ENCODE data around the gene HCN3. TPM values are rescaled to one million over a fixed set of nuclear protein-coding genes. Genes with fewer than 3 reads are reported as not detected.

Gene HCN3
- total RNA-seq, 1 experiment from 2014 or later = 7.3 TPM

DNA sequence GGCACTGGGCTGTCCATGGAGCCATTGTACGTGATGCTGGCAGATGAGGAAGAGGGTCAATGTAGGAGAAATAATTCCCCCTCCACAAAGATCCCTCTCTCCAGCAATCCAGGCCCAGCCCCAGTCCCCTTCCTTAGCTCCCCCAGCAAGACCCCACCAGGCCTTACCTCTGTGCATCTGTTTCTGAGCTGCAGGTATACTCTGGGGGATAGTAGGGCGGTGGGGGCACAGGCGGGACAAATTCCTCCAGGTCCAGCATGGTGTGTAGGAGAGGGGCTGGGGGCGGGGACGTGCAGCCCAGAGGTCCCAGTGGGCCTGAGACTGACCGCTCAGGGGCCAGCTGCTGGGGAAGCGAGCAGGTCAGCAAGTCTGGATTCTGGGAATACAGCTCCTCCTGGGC lies 25.7 kb upstream of the HCN3 start (continued):
- TF ChIP-seq JAZF1 (CRISPR knock-in tag; IDR thresholded peaks at IDR 0.05) = no peak
- TF ChIP-seq MXD4 (CRISPR knock-in tag; IDR thresholded peaks at IDR 0.05; ENCODE audit: borderline replicate concordance) = no peak
- no peak for TF ChIP-seq ELF4 (CRISPR knock-in tag; IDR thresholded peaks at IDR 0.05; ENCODE audit: low read depth)

DNA sequence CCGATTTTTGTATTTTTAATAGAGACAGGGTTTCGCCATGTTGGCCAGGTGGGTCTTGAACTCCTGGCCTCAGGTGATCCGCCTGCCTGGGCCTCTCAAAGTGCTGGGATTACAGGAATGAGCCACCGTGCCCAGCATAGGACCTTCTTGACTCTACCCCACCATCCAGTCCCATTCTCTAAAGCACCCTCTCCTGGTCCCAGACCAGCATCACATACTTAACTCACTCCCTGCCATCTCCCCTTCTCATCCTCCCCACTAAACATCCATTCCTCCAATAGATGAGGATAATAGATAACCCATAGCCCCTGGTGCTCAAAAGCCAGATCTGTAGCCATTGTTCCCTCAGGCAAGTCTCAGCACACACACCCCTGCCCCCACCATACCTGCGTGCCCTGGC lies 24.1 kb upstream of the HCN3 start:
- ChIA-PET CTCF (interaction anchor here (0.8 to 4.8 kb wide), 5 partner anchors 8 to 71 kb away, joined by 3 to 204 read pairs (median 70); partner anchors contain the start of genes CLK2, RUSC1 and SCAMP3), POLR2A (interaction anchor here (1.2 kb wide), 1 partner anchor 20 kb away, joined by 3 read pairs; the partner anchor contains the start of gene CLK2)
- Mint-ChIP-seq H3K4me3 (peak overlapping the region; percentile 80), H3K27me3 (ENCODE audit: low read depth) (no peaks in the 10 kb centered on the region), H3K27ac (no peak overlapping the region; the same call in 1 of the 2 replicates), H3K9me3 (no peaks in the 10 kb centered on the region), H3K36me3 (peaks cover 12% of the 10 kb centered on the region), H3K4me1 (peaks cover 23% of the 10 kb centered on the region)
- DNase-seq (ENCODE audit: low spot score) (no peak), ATAC-seq (no peak)
- TF ChIP-seq, protein P1, sequence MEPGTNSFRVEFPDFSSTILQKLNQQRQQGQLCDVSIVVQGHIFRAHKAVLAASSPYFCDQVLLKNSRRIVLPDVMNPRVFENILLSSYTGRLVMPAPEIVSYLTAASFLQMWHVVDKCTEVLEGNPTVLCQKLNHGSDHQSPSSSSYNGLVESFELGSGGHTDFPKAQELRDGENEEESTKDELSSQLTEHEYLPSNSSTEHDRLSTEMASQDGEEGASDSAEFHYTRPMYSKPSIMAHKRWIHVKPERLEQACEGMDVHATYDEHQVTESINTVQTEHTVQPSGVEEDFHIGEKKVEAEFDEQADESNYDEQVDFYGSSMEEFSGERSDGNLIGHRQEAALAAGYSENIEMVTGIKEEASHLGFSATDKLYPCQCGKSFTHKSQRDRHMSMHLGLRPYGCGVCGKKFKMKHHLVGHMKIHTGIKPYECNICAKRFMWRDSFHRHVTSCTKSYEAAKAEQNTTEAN (CRISPR knock-in tag; IDR thresholded peaks at IDR 0.05) = no peak
- no peak for TF ChIP-seq NFYB (CRISPR knock-in tag; conservative IDR thresholded peaks at IDR 0.05; ENCODE audit: low read depth)
- TF ChIP-seq, protein P2, sequence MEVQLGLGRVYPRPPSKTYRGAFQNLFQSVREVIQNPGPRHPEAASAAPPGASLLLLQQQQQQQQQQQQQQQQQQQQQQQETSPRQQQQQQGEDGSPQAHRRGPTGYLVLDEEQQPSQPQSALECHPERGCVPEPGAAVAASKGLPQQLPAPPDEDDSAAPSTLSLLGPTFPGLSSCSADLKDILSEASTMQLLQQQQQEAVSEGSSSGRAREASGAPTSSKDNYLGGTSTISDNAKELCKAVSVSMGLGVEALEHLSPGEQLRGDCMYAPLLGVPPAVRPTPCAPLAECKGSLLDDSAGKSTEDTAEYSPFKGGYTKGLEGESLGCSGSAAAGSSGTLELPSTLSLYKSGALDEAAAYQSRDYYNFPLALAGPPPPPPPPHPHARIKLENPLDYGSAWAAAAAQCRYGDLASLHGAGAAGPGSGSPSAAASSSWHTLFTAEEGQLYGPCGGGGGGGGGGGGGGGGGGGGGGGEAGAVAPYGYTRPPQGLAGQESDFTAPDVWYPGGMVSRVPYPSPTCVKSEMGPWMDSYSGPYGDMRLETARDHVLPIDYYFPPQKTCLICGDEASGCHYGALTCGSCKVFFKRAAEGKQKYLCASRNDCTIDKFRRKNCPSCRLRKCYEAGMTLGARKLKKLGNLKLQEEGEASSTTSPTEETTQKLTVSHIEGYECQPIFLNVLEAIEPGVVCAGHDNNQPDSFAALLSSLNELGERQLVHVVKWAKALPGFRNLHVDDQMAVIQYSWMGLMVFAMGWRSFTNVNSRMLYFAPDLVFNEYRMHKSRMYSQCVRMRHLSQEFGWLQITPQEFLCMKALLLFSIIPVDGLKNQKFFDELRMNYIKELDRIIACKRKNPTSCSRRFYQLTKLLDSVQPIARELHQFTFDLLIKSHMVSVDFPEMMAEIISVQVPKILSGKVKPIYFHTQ (CRISPR knock-in tag; IDR thresholded peaks at IDR 0.05) = no peak
- TF ChIP-seq NFE2L1 (CRISPR knock-in tag; IDR thresholded peaks at IDR 0.05) = no peak
- TF ChIP-seq FOXK1 (CRISPR knock-in tag; IDR thresholded peaks at IDR 0.05) = no peak
- TF ChIP-seq RORB (CRISPR knock-in tag; IDR thresholded peaks at IDR 0.05) = no peak
- no peak for TF ChIP-seq TCF7 (CRISPR knock-in tag; IDR thresholded peaks at IDR 0.05; ENCODE audit: low read depth)
- TF ChIP-seq, protein P3, sequence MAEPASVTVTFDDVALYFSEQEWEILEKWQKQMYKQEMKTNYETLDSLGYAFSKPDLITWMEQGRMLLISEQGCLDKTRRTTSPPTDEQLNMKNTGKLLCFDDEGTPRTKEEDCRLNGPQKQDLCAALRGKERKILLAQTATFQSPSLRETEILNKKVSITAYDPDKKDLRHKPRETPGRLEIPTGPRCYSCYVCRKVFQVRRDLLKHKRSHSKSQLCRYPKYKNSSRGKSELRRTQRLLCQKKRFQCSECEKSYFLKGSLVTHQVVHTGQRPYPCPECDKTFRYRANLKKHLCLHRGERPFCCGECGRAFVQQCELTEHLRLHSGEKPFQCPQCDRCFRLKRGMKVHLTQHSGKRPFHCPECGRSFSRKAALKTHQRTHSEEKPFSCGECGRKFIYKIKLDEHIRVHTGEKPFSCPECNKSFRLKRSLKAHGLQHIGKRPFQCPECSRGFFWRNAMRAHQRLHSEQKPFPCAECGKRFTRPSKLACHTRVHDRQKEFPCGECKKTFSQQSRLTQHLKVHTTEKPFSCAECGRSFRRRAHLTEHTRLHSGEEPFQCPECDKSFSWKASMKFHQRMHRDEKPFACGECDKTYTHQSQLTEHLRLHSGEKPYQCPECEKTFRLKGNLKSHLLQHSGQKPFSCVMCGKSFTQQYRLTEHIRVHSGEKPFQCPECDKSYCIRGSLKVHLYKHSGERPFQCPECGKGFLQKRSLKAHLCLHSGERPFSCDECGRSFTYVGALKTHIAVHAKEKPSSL (CRISPR knock-in tag; conservative IDR thresholded peaks at IDR 0.05) = no peak
- TF ChIP-seq MYBL2 (CRISPR knock-in tag; IDR thresholded peaks at IDR 0.05) = no peak
- TF ChIP-seq ZNF671 (CRISPR knock-in tag; IDR thresholded peaks at IDR 0.05) = no peak
- TF ChIP-seq SMAD4 (CRISPR knock-in tag; IDR thresholded peaks at IDR 0.05) = no peak
- no peak for TF ChIP-seq TP53 (CRISPR knock-in tag; IDR thresholded peaks at IDR 0.05)
- no peak for TF ChIP-seq ZNF121 (CRISPR knock-in tag; IDR thresholded peaks at IDR 0.05)
- TF ChIP-seq, protein P4, sequence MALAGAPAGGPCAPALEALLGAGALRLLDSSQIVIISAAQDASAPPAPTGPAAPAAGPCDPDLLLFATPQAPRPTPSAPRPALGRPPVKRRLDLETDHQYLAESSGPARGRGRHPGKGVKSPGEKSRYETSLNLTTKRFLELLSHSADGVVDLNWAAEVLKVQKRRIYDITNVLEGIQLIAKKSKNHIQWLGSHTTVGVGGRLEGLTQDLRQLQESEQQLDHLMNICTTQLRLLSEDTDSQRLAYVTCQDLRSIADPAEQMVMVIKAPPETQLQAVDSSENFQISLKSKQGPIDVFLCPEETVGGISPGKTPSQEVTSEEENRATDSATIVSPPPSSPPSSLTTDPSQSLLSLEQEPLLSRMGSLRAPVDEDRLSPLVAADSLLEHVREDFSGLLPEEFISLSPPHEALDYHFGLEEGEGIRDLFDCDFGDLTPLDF (CRISPR knock-in tag; IDR thresholded peaks at IDR 0.05) = no peak
- no peak for TF ChIP-seq GRHL2 (CRISPR knock-in tag; IDR thresholded peaks at IDR 0.05; ENCODE audit: insufficient replicate concordance, severe bottlenecking)
- no peak for TF ChIP-seq CREB1 (CRISPR knock-in tag; IDR thresholded peaks at IDR 0.05)
- no peak for TF ChIP-seq ZNF317 (CRISPR knock-in tag; IDR thresholded peaks at IDR 0.05; ENCODE audit: borderline replicate concordance, low read depth)
- TF ChIP-seq, protein P5, sequence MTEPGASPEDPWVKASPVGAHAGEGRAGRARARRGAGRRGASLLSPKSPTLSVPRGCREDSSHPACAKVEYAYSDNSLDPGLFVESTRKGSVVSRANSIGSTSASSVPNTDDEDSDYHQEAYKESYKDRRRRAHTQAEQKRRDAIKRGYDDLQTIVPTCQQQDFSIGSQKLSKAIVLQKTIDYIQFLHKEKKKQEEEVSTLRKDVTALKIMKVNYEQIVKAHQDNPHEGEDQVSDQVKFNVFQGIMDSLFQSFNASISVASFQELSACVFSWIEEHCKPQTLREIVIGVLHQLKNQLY (CRISPR knock-in tag; IDR thresholded peaks at IDR 0.05) = no peak
- no peak for TF ChIP-seq FOXJ3 (CRISPR knock-in tag; IDR thresholded peaks at IDR 0.05; ENCODE audit: borderline replicate concordance)
